ENCODE data around the gene SLC38A10.

GRCh38 chr17:81301195-81302144, 6.4 kb upstream of the SLC38A10 start:
- no peak for TF ChIP-seq CTCF (IDR thresholded peaks at IDR 0.05)
- no peak for TF ChIP-seq POLR2A (IDR thresholded peaks at IDR 0.05)
